SU-DHL-6 (cell line): ENCODE measurements around the gene UBAC1.

Experiments used
- H2AFZ ChIP-seq: fragments of 200-600 bp; sonication (generic); 2 replicates; pipeline ENCODE4 v1.6.1; 2014; ENCODE audit warnings: low read depth, mild to moderate bottlenecking, moderate library complexity, mixed read lengths, antibody characterized with exemption, low read length; ENCODE audit not compliant: severe bottlenecking
- H3F3A ChIP-seq: fragments of 200-600 bp; shearing (Covaris generic); 2 replicates; pipeline ENCODE4 v1.6.0; 2016; ENCODE audit warnings: antibody characterized with exemption, mild to moderate bottlenecking; ENCODE audit not compliant: insufficient read depth
- H3K27ac ChIP-seq: fragments of 200-600 bp; sonication (generic); 2 replicates; pipeline ENCODE4 v1.5.1; 2016; ENCODE audit warnings: low read depth, mild to moderate bottlenecking, low read length, moderate library complexity, mixed read lengths
- H3K27me3 ChIP-seq: fragments of 200-600 bp; sonication (generic), shearing (Covaris generic); 2 replicates; pipeline ENCODE4 v1.6.0; 2014; ENCODE audit warnings: mild to moderate bottlenecking, low read length
- H3K36me3 ChIP-seq: fragments of 200-600 bp; sonication (generic); 2 replicates; pipeline ENCODE4 v1.6.1; 2014; ENCODE audit warnings: mild to moderate bottlenecking, low read length, mixed read lengths
- H3K4me2 ChIP-seq: fragments of 300-600, 200-600 bp; shearing (Covaris generic), sonication (generic); 2 replicates; pipeline ENCODE4 v1.6.0; 2014; ENCODE audit warnings: low read length, low read depth, mild to moderate bottlenecking; ENCODE audit not compliant: poor library complexity, severe bottlenecking
- H3K4me3 ChIP-seq: fragments of 200-600 bp; sonication (generic); 2 replicates; pipeline ENCODE4 v1.5.1; 2014; ENCODE audit warnings: antibody characterized with exemption, low read length, mild to moderate bottlenecking, mixed read lengths; ENCODE audit not compliant: insufficient read depth, poor library complexity, severe bottlenecking
- H3K79me2 ChIP-seq: fragments of 200-600 bp; sonication (generic); 2 replicates; pipeline ENCODE4 v1.6.1; 2014; ENCODE audit warnings: mild to moderate bottlenecking, low read length, moderate library complexity; ENCODE audit not compliant: insufficient read depth
- H3K9ac ChIP-seq: fragments of 200-600 bp; sonication (generic); 2 replicates; pipeline ENCODE4 v1.7.0; 2014; ENCODE audit warnings: mild to moderate bottlenecking, low read length
- H3K9me2 ChIP-seq: fragments of 200-600 bp; sonication (generic); replicated peaks from 2 replicates; pipeline ENCODE4 v1.6.1; 2014; ENCODE audit warnings: low read length; ENCODE audit not compliant: insufficient read depth
- H3K9me3 ChIP-seq: fragments of 200-600 bp; sonication (generic); 2 replicates; pipeline ENCODE4 v1.6.1; 2014; ENCODE audit warnings: low read length, mixed read lengths; ENCODE audit not compliant: insufficient read depth
- H4K20me1 ChIP-seq: fragments of 200-600 bp; sonication (generic); 2 replicates; pipeline ENCODE4 v1.6.1; 2014; ENCODE audit warnings: low read depth, mild to moderate bottlenecking, antibody characterized with exemption, low read length, moderate library complexity, mixed read lengths
- CTCF ChIP-seq: fragments of 200-600 bp; sonication (generic); IDR thresholded peaks from one replicate; pipeline ENCODE4 v1.5.1; 2017; ENCODE audit warnings: antibody characterized with exemption, mild to moderate bottlenecking, low read length, moderate library complexity; ENCODE audit not compliant: insufficient read depth, poor library complexity, severe bottlenecking
- EZH2phosphoT487 ChIP-seq: fragments of 200-600 bp; sonication (generic), shearing (Covaris generic); conservative IDR thresholded peaks from 2 replicates; pipeline ENCODE4 v1.6.1; 2018; ENCODE audit warnings: mild to moderate bottlenecking, antibody characterized with exemption, low read length, moderate library complexity, mixed read lengths

Gene UBAC1

GRCh38 chr9:135985459-135985774 is 24.2 kb upstream of the UBAC1 start:
- H3K9me3 ChIP-seq: no peaks in the 10 kb centered on the region
- no peaks in the 10 kb centered on the region for H3K9me2 ChIP-seq
- H3K36me3 ChIP-seq: no peaks in the 10 kb centered on the region
- no peak overlapping the region for H2AFZ ChIP-seq
- no peak overlapping the region for H3K27ac ChIP-seq
- TF ChIP-seq CTCF: no peak
- no peak for TF ChIP-seq EZH2phosphoT487
- H3K4me2 ChIP-seq: no peak overlapping the region
- no peaks in the 10 kb centered on the region for H3F3A ChIP-seq
- H3K4me3 ChIP-seq: no peak overlapping the region
- no peaks in the 10 kb centered on the region for H3K27me3 ChIP-seq
- H3K9ac ChIP-seq: no peak overlapping the region
- no peaks in the 10 kb centered on the region for H4K20me1 ChIP-seq
- no peaks in the 10 kb centered on the region for H3K79me2 ChIP-seq

- H3K9me2 ChIP-seq: no peaks in the 10 kb centered on the region
- no peak overlapping the region for H2AFZ ChIP-seq
- no peaks in the 10 kb centered on the region for H3K27me3 ChIP-seq
- H3K4me3 ChIP-seq: no peak overlapping the region
- no peaks in the 10 kb centered on the region for H3K79me2 ChIP-seq
- H3K27ac ChIP-seq: no peak overlapping the region
- no peaks in the 10 kb centered on the region for H3K9me3 ChIP-seq
- no peaks in the 10 kb centered on the region for H3F3A ChIP-seq
- no peaks in the 10 kb centered on the region for H4K20me1 ChIP-seq
- no peaks in the 10 kb centered on the region for H3K36me3 ChIP-seq
- TF ChIP-seq EZH2phosphoT487 (no peak), CTCF (no peak)
- no peak overlapping the region for H3K9ac ChIP-seq
- H3K4me2 ChIP-seq: no peak overlapping the region
Measured at GRCh38 chr9:135984072-135984710, 23.0 kb upstream of the UBAC1 start.

GRCh38 chr9:135983208-135984071 is 22.3 kb upstream of the UBAC1 start:
- no peak overlapping the region for H3K4me2 ChIP-seq

More at GRCh38 chr9:135983208-135984071, 22.3 kb upstream of the UBAC1 start:
- no peaks in the 10 kb centered on the region for H3K79me2 ChIP-seq
- no peak overlapping the region for H3K4me3 ChIP-seq
- no peaks in the 10 kb centered on the region for H3K36me3 ChIP-seq
- no peaks in the 10 kb centered on the region for H3K9me2 ChIP-seq
- H2AFZ ChIP-seq: no peak overlapping the region
- no peak overlapping the region for H3K27ac ChIP-seq
- H3K27me3 ChIP-seq: no peaks in the 10 kb centered on the region
- no peaks in the 10 kb centered on the region for H3F3A ChIP-seq
- H4K20me1 ChIP-seq: no peaks in the 10 kb centered on the region
- no peaks in the 10 kb centered on the region for H3K9me3 ChIP-seq
- TF ChIP-seq EZH2phosphoT487: no peak
- TF ChIP-seq CTCF: no peak
- H3K9ac ChIP-seq: no peak overlapping the region
